8988T (cell line): ENCODE results near the gene PAM.

Experiments used
- DNase-seq: peaks from one replicate; pipeline ENCODE4 v3.0.0; 2011

PAM gene

DNA sequence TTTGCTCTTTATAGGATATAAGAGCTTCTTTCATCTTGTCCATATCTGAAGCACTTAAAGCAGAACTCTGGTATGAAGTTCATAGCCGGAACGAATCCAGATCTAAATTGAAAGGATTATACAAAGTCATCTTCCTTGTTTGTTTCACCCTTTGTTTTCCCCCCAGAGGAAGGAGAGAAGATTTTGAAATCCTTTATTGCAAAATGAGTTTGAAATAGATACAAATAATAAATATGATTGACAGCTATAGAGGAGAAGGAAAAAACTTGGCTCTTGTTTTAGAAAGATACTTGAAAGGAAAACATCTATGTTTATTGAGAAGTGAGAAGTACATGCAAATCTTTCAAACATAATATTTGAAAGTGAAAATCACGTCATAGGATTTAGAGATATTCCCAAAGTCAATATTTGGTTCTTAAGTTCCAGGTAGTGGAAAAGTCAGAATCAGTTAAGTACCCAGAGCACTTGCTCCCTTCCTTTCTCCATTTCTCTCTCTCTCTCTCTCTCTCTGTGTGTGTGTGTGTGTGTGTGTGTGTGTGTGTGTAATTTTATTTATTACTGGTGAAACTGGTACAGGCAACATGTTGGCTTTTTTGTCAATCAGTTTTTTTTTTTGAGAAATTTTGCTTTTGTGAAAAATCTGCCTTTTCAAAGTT is 27.2 kb downstream of the PAM start:
- no peak for DNase-seq

DNA sequence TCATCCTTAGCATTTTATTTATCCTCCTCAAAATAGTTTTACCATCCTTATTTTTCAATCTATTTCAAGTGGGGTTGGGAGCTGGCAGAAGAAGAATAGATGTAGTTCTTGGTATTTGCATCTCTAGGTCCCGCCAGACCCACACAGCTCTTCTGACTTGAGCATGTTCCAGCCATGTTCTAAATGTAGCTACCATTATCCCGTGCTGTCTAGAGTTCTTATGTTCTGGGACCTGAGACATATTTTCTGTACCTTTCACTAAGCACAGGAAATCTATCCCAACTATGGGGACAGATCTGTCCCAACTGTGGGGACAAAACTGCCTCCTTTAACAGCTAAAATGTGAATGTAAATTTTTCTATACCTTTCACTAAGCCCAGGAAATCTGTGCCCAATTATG is 32.0 kb downstream of the PAM start:
- DNase-seq, result no peak

DNA sequence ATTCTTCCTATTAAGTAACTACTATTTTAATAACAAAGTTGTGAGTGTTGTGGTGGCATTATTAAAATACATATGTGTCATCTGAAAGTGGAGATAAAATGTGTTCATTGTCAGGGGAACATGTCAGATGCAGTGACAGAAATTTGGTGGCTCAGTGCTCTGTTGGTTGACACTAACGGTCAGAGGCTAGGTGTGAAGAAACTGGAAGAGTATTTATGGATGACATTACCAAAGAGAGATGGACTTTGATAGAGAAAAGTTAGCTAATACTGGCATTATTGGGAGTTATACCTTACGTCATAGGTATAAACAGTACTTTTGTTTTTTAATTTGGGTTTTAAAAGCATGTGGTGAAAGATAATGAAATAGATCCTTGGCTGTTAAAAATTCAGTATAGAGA is 33.7 kb downstream of the PAM start:
- DNase-seq, result no peak

DNA sequence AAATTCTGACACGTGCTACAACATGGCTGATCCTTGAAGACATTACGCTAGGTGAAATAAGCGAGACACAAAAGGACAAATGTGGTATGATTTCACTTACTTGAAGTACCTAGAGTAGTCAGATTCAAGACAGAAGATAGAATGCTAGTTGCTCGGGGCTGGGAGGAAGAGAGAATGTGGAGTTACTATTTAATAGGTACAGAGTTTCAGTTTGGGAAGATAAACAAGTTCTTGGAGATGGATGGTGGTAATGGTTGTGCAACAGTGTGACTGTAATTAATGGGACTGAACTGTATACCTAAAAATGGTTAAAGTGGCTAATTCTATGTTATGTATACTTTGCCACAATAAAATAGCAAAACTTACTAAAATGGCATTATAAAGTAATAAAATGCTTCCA is 34.4 kb downstream of the PAM start:
- no peak for DNase-seq

DNA sequence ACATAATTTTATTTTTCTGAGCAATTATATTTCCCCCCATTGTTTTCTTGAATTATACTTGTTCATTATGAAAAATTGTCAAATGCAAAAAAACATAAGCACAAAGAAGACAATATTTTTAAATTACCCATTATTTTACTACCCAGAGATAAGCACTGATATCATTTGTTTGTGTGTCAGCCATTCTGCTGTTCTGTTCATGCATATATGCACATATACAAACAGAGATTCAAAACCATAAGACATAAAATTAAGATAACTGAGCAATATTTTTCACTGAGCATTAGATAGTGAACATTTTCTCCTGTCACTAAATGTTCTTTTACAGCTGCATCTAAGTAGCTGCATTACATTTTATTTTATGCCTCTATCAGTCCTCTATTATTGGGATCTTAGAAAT is 35.6 kb downstream of the PAM start:
- no peak for DNase-seq

DNA sequence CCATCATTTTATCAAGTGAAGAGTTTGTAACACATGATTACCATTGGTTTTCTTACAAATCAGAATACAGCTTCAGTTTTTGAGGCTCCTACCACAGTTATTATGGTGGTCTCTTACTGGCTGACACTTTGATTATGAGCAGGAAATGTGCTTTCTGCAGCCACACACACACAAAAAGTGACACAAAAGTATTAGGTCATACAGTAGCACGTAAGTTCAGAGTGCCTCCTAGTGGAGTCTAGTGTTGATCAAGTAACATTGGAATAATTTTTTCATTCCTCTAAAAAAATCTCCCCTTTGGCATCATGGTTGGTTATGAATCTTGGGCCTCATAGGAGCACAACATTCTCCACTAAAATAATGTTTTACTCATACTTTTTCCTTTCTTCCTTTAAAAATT is 37.6 kb downstream of the PAM start:
- no peak for DNase-seq

DNA sequence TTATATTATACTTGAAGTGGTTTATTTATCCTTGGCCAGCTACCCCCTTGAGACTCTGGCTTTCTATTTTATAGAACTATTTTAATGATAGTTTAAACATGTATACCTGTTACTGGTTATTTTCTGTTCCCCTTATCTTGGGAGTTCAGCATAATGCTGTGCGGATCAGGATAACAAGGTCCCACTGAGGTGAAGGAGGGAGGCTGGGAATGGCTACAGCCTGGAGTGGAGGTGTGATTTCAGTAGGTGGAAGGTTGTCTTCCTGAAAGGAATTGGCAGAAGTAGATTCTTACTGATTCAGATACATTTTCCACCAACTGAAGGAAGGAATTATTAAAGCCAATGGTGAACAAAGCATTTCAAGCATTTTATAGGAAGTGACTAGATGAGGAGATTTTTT is 38.9 kb downstream of the PAM start:
- DNase-seq, result no peak

DNA sequence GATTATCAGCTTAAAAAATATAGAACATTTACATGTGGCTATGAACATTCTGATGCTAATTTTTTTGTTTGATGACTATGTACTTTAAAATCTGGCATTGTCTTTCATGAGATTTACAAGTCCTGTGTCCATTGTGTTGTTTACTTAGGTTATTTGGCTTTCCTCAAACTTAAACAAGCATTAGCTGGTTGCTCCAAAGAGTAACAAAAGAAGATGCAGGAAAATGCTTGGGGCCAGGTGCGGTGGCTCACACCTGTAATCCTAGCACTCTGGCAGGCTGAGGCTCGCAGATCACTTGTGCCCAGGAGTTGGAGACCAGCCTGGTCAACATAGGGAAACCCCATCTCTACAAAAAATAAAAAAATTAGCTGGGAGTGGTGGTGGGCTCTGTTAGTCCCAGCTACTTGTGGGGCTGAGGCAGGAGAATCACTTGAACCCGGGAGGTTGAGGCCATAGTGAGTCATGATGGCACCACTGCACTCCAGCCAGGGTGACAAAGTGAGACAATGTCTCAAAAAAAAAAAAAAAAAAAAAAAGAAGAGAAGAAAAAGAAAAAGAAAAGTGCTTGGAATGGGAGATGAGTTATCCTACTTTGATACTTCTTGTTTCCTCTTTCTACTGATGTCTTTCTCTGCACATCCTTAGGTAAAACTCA is 39.7 kb downstream of the PAM start:
- no peak for DNase-seq

DNA sequence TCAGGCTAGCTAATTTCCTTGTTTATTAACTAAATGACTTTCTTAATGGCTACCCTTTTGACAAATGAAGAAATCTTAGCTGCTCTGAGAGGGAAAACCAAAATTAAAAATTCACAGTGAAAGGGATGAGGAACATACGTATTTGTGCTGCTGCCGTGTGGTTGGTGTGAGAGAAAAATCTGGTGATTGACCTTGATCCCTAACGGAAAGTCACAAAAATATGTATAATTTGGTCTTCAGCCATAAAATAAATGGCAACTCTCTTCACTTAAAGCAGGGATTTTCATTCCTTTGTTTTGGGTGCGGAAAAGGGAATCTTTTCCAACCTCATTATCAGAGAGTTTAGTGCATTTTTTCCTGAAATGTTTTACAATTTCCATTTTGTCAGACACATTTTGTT is 40.4 kb downstream of the PAM start:
- DNase-seq, result no peak

DNA sequence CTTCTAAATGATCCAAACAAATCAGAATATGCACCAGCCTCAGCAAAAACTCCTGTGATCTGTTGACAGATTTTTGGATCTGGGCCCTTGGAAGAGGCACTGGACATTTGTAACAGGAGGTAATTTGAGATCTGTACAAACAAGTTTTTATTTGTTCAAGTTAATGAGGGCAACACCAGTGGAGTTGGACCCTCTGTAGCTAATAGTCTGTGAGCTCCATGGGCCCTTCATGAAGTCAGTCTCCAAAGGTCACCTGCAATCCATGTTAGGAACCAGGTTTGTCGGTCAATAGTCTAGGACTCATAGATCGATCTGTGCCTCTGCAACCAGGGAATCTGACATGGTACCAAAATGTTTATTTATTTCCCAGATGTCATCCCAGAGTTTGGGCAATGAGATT is 40.9 kb downstream of the PAM start:
- no peak for DNase-seq

DNA sequence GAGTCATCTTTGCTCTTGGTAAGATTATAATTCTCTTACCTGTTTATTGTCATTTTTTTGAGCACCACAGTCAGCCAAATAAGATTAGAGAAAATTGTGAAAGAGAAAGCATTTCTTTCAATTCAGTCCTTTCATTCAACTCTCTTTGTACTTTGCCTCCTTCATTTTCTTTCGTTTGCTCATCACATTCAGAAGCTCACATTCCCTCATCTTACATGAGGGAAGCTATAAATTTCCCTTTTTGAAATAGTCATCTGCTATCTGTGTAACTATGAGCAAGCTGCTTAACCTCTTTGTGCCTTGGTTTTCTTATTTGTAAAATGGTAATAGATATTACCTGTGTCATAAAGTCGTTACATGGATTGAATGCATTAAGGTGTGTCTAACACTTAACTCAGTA is 41.4 kb downstream of the PAM start:
- DNase-seq, result no peak

DNA sequence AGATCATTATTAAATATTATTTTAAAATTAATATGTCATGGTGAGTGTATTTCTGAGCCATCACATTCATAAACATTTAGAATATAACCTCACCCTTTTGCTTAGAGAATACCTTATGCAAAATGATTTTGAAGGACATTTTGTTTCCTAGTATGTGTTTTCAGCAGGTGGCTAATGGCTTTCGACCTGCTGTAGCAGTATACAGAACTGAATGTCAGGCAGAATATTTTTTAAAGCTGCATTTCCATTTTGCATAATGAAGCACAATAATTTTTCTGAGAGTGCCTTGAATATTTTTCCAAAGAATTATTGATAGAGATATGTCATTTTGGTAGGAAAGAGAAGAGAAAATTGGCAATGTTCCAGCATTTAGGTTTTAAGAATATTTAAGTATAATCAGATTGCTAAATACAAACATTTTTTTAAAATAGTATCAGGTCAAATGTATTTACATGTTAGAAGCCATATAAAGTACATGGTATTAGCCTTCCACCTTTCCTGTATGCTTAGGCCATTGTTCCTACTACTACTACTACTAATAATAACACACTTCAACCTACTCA is 42.3 kb downstream of the PAM start:
- DNase-seq, result no peak

DNA sequence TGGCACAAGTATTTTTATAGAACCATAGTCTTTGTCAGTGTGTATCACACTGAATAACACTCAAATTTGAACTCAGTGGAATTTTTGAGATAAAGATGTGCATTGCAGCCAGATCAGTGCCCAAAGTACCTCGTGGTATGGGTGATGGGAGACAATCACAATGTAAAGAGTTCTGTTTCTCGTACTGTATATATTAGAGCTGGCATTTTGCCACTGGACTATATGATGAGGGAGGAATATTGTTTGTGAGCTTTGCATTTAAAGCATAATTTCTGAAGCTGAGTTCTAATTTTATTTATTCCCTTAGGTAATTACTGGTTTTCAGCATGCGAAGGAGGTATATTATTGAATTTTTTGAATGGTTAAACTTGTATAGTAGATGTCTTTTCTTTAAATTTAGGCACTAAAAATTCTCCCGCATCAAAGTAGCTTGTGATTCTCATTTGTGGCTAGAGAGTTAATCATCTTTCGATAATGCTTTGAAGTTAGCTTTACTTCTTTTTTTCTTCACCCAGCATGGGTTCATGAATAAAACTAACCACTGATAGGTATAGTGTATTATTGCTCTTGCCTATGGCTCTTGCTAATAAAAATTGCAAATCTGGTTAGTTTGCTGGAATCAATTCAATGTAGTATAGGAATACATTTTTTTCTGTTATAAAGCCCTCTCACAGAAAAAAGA is 43.1 kb downstream of the PAM start:
- no peak for DNase-seq

DNA sequence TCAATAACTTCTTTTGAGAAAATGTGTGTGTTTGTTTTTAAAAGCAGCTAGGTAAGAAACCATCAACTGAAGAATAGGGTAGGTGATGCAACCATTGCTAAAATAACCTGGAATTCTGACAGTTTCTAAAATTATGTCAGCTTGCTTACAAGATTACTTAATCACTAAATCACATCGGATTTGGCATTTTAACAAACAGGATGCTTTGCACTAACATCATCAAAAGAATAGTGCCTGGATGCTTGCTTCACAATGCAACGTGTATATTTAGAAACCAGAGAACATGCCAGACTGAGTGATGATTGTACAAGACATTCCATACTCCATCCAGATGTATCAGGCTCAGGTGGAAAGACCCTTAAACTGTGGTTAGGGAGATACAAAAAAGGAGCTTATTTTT is 43.9 kb downstream of the PAM start:
- no peak for DNase-seq

DNA sequence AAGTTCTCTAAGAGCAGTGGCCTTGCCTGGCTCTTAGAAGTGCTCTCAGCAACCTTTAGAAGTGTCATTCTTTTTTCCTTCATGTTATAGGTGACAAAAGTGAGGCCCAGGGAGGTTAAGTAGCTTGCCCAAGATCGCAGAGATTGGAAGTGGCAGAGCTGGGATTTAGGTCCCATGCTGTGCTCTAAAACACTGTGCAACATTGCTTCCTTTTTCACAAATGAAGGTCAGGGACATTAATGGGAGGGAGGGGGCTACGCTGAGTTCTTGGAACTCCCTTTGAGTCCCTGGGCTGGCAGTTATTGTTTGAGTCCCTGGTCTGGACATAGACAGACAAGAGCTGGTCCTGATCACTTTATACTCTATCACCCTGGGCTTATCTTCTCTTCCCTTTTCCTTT is 45.3 kb downstream of the PAM start:
- DNase-seq, result no peak

DNA sequence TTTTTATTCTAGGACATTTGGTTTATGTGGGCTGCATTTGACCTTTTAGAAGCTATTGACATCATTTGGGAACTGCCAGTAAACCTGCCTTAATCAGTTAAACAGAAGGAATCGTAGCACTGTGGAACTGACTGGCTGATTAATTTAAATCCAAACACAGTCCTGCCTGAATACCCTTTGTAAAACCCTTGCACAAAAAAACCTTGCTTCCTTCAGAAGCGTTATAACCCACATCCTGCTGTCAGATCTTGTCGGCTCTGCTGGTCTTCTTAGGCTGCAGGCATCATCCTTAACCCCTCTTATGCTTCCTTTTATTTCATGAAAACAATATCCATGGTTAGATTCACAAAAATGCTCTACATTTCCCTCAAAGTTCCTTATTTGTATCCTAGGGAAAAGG is 46.3 kb downstream of the PAM start:
- no peak for DNase-seq

DNA sequence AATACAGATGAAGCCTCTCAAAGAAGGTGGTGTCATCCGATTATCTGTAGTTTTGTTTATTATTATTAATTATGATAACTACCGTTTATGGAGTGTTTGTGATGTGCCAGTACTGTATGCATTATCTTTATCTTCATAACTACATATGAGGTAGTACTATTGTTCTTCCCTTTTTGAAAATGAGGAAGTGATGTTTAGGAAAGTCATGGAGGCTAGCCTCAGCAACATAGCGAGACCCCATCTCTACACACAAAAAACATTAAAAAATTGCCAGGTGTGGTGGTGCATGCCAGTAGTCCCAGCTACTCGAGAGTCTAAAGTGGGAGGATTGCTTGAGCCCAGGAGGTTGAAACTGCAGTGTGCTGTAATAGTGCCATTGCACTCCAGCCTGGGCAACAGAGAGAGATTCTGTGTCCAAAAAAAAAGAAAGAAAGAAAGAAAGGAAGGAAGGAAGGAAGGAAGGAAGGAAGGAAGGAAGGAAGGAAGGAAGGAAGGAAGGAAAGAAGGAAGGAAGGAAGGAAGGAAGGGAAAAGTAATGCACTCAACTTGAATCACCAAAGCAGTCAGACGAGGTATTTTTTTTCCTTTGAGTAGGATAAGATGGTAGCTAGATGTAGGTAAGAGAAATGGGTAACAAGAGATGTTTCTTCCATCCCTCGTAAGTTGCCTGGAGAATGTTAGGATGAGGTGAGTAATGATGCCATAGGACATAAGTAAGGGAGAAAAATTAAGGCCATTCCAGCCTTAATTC is 47.8 kb downstream of the PAM start:
- DNase-seq, result no peak

DNA sequence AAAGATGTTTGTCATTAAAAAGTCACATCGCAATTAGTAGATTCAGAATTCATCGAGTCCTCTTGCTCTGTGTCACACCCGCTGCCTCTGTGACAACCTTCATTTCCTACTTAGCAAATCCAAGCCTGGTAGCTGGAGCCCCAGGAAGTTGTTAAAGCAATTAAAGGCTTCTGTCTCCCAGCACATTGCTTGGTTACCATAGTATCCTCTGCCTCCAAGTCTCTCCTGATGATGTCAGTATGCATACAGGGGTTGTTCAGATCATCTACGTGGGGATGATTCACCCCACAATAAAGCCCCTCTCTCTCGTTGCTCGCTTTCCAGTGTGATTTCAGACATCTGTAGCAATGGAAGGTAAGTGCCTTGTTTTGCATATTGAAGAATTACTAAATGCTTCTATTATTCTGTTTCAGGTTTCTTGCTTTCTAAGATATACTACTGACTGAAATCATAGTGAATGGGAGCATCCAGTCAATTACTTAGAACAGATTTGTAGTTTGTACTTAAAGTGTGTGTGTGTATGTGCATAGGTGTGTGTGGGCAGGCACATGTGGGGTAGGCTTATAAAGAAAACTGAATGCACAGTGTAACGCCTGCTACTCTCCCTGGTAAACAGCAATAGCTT is 52.9 kb downstream of the PAM start:
- DNase-seq, result no peak

DNA sequence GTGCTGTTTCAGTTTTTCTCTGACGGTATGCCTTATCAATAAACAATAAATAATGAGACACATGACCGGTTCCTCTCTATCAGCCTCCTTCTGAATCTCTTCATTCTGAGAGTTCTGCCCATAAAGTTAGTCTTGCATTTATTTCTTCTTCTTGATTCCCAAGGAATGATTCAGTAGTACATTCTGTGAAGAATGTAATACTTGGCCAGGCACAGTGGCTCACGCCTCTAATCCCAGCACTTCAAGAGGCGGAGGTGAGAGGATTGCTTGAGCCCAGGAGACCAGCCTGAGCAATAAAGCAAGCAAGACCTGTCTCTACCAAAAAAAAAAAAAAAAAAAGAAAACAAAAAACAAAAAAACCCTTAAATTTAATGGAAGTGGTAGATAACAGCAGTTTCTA is 53.9 kb downstream of the PAM start:
- no peak for DNase-seq

DNA sequence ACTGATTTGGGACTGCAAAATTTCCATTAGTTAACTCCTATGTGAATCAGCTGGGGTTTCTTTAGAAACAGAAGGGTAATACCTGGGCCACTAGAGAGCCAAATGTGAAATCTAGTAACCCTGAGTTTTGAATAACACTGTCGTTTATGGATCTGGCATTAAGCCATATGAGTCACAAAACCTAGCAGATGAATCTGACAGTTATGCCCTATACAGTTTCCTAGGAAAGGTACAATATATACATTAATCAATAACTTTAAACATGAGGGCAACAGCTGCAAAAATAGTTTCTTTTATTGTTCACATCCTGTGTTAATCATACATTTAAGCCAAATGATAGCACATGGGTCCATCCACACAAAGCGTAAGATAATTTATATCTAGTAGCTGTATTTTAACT is 56.9 kb downstream of the PAM start:
- DNase-seq, result no peak

DNA sequence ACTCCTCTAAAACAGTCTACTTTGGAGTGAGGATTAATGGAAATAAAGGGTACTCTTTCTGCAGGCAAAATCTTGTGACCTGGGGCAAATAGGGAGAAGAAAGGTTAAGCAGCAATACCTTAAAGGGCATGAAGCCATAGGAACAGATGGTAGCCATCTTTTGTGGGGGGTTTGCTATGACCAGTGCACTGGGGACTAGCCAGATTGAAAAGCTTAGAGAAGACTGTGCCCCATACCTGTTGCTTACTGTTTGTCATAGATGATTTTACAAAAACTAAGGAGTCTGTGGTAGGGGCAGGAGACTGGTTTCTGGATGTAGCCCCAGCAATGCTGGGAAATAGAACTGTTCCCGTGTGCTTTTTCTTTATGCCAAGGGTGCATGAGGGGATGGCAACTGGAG is 58.6 kb downstream of the PAM start:
- DNase-seq, result no peak

DNA sequence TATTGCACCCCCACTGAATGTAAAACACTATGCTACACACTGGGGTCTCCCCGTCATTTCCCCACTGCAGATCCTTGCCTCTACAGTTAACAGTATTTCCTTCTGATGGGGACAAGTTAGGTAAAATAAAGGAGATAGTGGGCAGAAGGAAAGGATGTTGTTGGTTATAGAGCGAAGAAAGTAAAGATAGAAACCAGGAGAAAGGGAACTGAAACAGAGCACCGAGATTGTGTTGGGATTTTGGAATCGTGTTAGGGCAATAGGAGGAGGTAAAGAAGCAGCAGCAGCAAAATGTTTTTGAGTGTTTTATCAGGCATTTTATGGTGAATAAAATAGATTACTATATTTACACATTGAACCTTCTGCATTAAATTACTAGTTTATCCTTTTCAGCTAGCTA is 60.0 kb downstream of the PAM start:
- DNase-seq, result no peak
